CD1c-positive myeloid dendritic cell (primary cell): ENCODE results near the gene CSN3.

Source experiments
- DNase-seq: peaks from one replicate; pipeline ENCODE4 v3.0.0-alpha.2; 2016; ENCODE audit errors: extremely low spot score

CSN3 gene

DNA sequence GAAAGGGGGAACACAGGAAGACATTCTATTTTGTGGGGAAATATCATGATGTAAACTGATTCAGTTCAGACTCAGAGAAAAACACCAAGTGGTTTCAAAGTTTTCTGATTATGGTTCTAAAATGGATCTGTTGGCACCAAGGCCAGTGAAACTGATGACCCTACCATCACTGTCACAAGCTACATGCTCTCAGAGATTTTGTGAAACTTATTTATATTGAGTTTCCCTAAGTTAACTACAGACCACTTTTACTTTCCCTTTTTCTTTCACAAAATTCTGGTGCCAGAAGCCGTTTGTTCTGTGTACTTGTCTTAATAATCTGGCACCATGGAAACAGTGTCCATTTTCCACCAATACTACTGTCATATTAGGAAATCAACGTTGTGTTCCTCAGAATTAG, 48.9 kb downstream of the CSN3 start:
- no peak for DNase-seq

- no peak for DNase-seq
Observed at GRCh38 chr4:70297576-70297975, 55.2 kb downstream of the CSN3 start.

- no peak for DNase-seq
Observed at GRCh38 chr4:70298051-70298450, 55.7 kb downstream of the CSN3 start.

DNA sequence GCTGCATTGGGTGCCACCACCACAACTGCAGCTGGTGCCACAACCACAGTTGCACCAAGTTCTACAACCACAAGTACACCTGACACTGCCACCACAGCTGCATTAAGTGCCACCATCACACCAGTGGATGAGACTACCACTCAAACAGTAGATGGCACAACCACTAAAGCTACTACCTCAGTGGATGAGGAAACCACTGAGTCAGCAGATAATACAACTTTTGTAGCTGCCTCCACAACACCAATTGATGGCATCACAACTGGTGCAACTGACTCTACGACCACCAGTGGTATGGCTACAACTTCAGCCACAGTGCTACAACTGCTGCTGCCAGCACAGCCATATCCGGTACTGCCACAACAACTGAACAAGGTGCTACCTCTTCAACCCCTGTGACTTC, 57.2 kb downstream of the CSN3 start:
- no peak for DNase-seq

DNA sequence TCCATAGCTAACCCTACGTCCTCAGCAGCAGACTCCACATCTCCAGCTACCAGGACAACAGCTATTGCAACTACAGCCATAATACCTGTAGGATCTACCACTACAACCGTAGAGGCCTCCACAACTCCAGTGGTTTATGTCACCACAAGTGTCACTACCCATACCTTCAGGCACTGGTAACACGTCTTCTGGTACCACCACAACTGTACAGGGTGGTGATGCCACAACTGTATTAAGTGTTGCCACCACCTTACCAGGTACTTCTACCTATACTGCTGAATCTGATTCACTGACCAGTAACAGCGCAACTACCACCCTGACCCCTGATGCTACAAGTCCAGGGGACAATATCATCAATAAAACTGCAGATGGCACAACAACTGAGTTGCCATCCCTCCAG, 57.8 kb downstream of the CSN3 start:
- no peak for DNase-seq
